ENCODE results near the gene CCSAP.
A peak's percentile ranks its signal among the peaks of the same experiment; 100 is the strongest.
"Not testable (repeated sequence)": the region's sequence is repeated elsewhere in the genome, so short reads cannot be mapped to it uniquely, and the experiment has no call there.

The CCSAP gene, protein sequence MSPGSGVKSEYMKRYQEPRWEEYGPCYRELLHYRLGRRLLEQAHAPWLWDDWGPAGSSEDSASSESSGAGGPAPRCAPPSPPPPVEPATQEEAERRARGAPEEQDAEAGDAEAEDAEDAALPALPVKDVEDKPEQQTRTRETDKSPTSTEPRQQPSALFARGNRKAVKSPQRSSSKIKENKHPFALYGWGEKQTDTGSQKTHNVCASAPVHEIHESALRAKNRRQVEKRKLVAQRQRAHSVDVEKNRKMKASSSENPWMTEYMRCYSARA

DNA sequence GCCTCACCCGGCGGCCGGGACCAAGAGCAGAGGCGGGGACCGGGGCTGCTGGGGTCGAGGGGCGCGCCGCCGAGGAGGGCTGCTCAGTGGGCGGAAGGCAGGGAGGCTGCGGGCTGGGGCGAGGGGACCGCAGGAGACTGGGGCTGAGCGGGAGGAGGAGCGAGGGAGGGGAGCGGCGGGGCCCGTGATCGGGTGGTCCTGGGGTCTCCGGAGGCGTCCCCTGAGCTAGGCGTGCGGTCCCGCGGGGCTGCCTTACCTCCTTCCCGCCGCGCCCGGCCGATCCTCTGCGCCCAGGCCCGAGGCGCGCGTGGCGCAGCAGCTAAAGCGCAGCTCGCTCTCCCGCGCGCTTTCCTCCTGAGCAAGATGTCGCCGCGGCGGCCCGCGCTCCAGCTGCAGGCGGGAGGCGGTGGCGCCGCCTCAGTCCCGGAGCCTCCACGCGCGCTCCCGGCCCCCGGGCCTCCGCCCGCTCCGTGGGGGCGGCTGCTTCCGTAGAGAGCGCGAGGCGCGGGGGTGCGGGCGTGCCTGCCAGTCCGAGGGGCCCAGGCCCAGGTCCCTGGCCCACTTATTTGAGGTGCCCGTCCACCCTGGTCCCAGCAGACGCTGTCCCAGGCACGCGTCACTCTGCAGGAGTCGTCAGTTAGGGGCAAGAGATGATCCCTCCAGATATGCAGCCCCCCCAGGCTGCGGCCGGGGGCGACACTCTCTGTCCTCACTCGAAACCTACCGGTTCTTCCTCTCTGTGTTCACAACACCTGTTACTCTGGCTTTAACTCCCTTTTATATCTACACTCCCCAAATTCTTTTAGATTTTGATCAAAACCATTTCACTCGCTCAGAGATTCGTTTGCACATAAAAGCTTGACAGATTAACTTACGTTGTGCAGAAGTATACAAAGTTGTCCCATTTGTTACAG is at the start of gene CCSAP:
Gene CCSAP, minus strand, starts transcription at position 392 of the 914 bp plus-strand sequence. CDS start 582 bp downstream, outside the sequence.
- Mint-ChIP-seq H3K9me3 (peaks cover 2% of the 10 kb centered on the region), H3K4me3 (peak within 1 kb of the TSS; percentile 92), H3K27ac (peak within 1 kb of the TSS; percentile 79), H3K4me1 (ENCODE audit: low read depth) (peaks cover 48% of the 10 kb centered on the region), H3K36me3 (ENCODE audit: low read depth) (peaks cover 7% of the 10 kb centered on the region), H3K27me3 (peaks cover 17% of the 10 kb centered on the region)
- no peak for DNase-seq

GRCh38 chr1:229390130-229390529 is 47.3 kb upstream of the CCSAP start:
- no peak overlapping the region for H3K27ac Mint-ChIP-seq
- no peak for DNase-seq
- no peaks in the 10 kb centered on the region for H3K36me3 Mint-ChIP-seq (ENCODE audit: low read depth)
- no peaks in the 10 kb centered on the region for H3K4me1 Mint-ChIP-seq (ENCODE audit: low read depth)
- H3K9me3 Mint-ChIP-seq, result no peaks in the 10 kb centered on the region
- peaks cover 22% of the 10 kb centered on the region for H3K27me3 Mint-ChIP-seq
- no peak overlapping the region for H3K4me3 Mint-ChIP-seq

GRCh38 chr1:229388897-229389580 is 46.2 kb upstream of the CCSAP start:
- no peak for DNase-seq
- H3K27ac Mint-ChIP-seq, result no peak overlapping the region
- H3K4me3 Mint-ChIP-seq, result no peak overlapping the region
- no peaks in the 10 kb centered on the region for H3K36me3 Mint-ChIP-seq (ENCODE audit: low read depth)
- peaks cover 16% of the 10 kb centered on the region for H3K27me3 Mint-ChIP-seq
- no peaks in the 10 kb centered on the region for H3K4me1 Mint-ChIP-seq (ENCODE audit: low read depth)
- H3K9me3 Mint-ChIP-seq, result no peaks in the 10 kb centered on the region

- H3K36me3 Mint-ChIP-seq (ENCODE audit: low read depth), result no peaks in the 10 kb centered on the region
- no peak overlapping the region for H3K4me3 Mint-ChIP-seq
- no peak overlapping the region for H3K27ac Mint-ChIP-seq
- no peaks in the 10 kb centered on the region for H3K4me1 Mint-ChIP-seq (ENCODE audit: low read depth)
- no peaks in the 10 kb centered on the region for H3K9me3 Mint-ChIP-seq
- H3K27me3 Mint-ChIP-seq, result peaks cover 6% of the 10 kb centered on the region
- DNase-seq, result no peak
Measured at GRCh38 chr1:229385853-229386456, 43.1 kb upstream of the CCSAP start.

DNA sequence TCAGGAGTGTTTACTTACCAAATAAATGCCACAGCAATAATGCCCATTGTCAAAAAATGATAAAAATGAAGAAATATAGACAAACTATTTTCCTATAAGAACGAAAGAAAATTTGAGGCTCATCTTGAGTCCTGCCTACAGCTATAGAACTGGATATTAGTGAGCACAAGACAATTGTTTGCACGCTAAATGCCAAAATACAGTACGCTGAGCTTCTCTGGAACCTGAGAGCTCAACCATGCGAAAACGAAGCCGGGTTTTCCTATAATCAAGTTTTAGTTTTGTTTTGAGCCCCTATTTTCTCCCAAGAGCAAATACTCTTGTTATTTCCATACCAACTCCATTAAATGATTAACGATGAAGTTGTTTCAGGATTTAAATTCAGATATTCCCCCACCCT is 42.0 kb upstream of the CCSAP start:
- Mint-ChIP-seq H3K9me3 (no peaks in the 10 kb centered on the region), H3K4me3 (no peak overlapping the region), H3K27me3 (peaks cover 3% of the 10 kb centered on the region), H3K36me3 (ENCODE audit: low read depth) (no peaks in the 10 kb centered on the region), H3K27ac (no peak overlapping the region), H3K4me1 (ENCODE audit: low read depth) (no peaks in the 10 kb centered on the region)
- no peak for DNase-seq

- Mint-ChIP-seq H3K4me3 (no peak overlapping the region), H3K9me3 (no peaks in the 10 kb centered on the region), H3K36me3 (ENCODE audit: low read depth) (no peaks in the 10 kb centered on the region), H3K27ac (no peak overlapping the region), H3K4me1 (ENCODE audit: low read depth) (no peaks in the 10 kb centered on the region), H3K27me3 (peaks cover 3% of the 10 kb centered on the region)
- DNase-seq, result no peak
Measured at GRCh38 chr1:229383961-229384360, 41.1 kb upstream of the CCSAP start.

DNA sequence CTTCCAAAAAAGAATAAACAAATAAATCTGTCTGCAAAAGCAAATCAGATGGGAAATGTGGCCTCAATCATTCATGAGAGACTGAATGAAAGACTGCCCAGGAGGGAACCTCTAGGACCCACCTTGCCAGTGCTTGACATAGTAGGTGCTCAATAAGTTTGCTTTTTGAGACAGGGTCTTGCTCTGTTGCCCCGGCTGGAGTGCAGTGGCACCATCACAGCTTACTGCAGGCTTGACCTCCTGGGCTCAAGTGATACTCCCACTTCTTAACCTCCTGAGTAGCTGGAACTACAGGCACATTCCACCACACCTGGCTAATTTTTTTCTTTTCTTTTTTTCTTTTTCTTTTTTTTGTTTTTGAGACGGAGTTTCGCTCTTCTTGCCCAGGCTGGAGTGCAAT is 40.3 kb upstream of the CCSAP start:
- no peak for DNase-seq
- Mint-ChIP-seq H3K36me3 (ENCODE audit: low read depth) (no peaks in the 10 kb centered on the region), H3K4me3 (no peak overlapping the region), H3K9me3 (no peaks in the 10 kb centered on the region), H3K27ac (no peak overlapping the region), H3K4me1 (ENCODE audit: low read depth) (no peaks in the 10 kb centered on the region), H3K27me3 (peaks cover 3% of the 10 kb centered on the region)

DNA sequence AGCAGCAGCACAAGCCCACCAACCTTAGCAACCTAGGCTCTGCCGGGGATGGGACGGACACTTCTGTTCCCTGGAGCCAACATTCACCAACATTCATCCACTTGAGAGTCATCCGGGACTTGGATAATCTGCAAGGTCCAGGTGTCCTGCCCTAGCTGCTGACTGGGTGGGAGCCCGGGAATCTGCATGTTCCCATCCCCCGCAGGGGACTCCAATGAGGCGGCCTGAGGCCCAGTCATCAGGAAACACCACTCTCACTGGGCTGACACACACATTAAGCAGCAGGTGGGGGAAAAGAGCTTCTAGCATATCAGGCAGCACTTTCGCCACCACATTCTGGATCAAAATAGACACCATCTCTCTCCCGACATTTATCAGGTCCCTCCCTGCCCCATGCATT is 38.4 kb upstream of the CCSAP start:
- no peak overlapping the region for H3K27ac Mint-ChIP-seq
- no peak overlapping the region for H3K4me3 Mint-ChIP-seq
- DNase-seq, result no peak
- peaks cover 3% of the 10 kb centered on the region for H3K27me3 Mint-ChIP-seq
- no peaks in the 10 kb centered on the region for H3K9me3 Mint-ChIP-seq
- no peaks in the 10 kb centered on the region for H3K4me1 Mint-ChIP-seq (ENCODE audit: low read depth)
- no peaks in the 10 kb centered on the region for H3K36me3 Mint-ChIP-seq (ENCODE audit: low read depth)

DNA sequence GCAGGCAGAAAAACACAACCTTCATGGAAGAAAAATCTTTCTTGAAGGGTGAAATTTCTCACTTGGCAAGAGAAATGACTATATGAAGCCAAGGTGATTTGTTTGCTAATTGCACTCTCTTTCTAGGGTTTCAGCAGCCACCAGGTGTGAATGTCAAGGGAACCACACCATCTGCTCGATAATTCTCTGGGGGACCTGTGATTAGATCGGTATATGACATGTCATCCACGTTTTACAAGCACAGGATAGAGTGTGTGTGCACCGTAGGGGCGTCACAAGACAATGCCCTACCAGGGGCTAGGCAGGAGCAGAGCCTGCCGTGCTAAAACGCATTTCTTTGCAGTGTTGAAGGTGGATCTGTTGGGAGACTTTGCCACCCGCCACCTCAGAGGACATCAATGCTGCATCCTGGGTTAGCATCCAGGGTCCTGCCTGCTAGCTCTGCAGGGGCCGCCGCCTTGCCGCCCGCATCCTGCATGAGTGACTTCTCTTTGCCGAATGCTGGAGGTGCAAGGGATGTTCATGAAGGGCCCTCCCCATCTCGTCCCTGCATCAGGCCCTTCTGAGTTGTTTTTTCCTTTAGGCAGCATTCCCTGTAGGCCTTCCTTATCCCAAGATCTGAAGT is 37.8 kb upstream of the CCSAP start:
- H3K27me3 Mint-ChIP-seq, result peaks cover 3% of the 10 kb centered on the region
- no peaks in the 10 kb centered on the region for H3K4me1 Mint-ChIP-seq (ENCODE audit: low read depth)
- no peak overlapping the region for H3K4me3 Mint-ChIP-seq
- H3K27ac Mint-ChIP-seq, result no peak overlapping the region
- no peaks in the 10 kb centered on the region for H3K9me3 Mint-ChIP-seq
- H3K36me3 Mint-ChIP-seq (ENCODE audit: low read depth), result no peaks in the 10 kb centered on the region
- DNase-seq, result no peak

GRCh38 chr1:229379846-229380245 is 37.0 kb upstream of the CCSAP start:
- Mint-ChIP-seq H3K27me3 (no peaks in the 10 kb centered on the region), H3K4me3 (no peak overlapping the region), H3K36me3 (ENCODE audit: low read depth) (no peaks in the 10 kb centered on the region), H3K27ac (no peak overlapping the region), H3K9me3 (no peaks in the 10 kb centered on the region), H3K4me1 (ENCODE audit: low read depth) (no peaks in the 10 kb centered on the region)
- no peak for DNase-seq

DNA sequence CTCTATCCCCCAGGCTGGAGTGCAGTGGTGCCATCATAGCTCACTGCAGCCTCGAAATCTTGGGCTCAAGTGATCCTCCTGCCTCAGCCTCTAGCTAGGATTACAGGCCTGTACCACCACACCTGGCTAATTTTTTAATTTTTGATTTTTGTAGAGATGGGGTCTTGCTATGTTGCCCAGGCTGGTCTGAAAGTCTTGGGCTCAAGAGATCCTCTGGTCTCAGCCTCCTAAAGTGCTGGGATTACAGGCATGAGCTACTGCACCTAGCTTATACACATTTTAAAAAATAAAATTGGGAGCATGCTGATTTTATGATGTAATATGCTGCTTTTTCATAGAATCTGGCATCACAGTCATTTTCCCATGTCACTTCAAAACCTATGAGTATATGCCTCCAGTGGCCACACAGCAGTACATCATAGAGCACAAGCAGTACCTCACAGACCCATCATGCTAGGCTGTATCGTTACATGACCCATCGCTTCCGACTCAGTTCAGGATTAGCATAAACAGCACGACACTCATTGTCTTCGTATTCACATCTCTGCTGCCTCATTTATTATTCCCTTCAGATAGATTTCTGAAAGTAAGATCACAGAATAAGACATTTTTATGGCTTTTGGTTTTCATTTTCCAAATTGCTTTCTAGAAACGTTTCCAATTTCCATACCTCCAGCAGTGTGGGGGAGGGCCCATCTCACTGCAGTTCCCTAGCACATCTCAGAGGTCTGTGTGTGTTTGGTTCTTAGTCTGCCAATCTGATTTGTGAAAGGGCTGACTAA is 35.9 kb upstream of the CCSAP start:
- H3K4me3 Mint-ChIP-seq, result no peak overlapping the region
- no peak for DNase-seq
- no peaks in the 10 kb centered on the region for H3K27me3 Mint-ChIP-seq
- no peak overlapping the region for H3K27ac Mint-ChIP-seq
- H3K4me1 Mint-ChIP-seq (ENCODE audit: low read depth), result no peaks in the 10 kb centered on the region
- no peaks in the 10 kb centered on the region for H3K36me3 Mint-ChIP-seq (ENCODE audit: low read depth)
- no peaks in the 10 kb centered on the region for H3K9me3 Mint-ChIP-seq

GRCh38 chr1:229378035-229378434 is 35.2 kb upstream of the CCSAP start:
- H3K27me3 Mint-ChIP-seq; H3K27ac Mint-ChIP-seq; DNase-seq; H3K9me3 Mint-ChIP-seq; H3K4me1 Mint-ChIP-seq (ENCODE audit: low read depth); H3K36me3 Mint-ChIP-seq (ENCODE audit: low read depth); H3K4me3 Mint-ChIP-seq: not testable (repeated sequence)

- Mint-ChIP-seq H3K27ac (no peak overlapping the region), H3K27me3 (no peaks in the 10 kb centered on the region), H3K4me3 (no peak overlapping the region), H3K4me1 (ENCODE audit: low read depth) (no peaks in the 10 kb centered on the region), H3K36me3 (ENCODE audit: low read depth) (no peaks in the 10 kb centered on the region), H3K9me3 (no peaks in the 10 kb centered on the region)
- no peak for DNase-seq
Measured at GRCh38 chr1:229377429-229377828, 34.6 kb upstream of the CCSAP start.

Measured in activated T-cell treated with anti-CD3 and anti-CD28 coated beads, Interleukin-2, amount 50 U/mL, for 24 hours (primary cell).